ENCODE data around the gene G6PC1.
"Not testable (repeated sequence)": the region's sequence is repeated elsewhere in the genome, so short reads cannot be mapped to it uniquely, and the experiment has no call there.

Gene G6PC1
- total RNA-seq = 0 to 0.12 (median 0) reads per million in 4 experiments

- DNase-seq = no peak
Observed at GRCh38 chr17:42900460-42901331, at the start of gene G6PC1. G6PC1 (plus strand) TSS chr17:42900799; CDS start chr17:42900877, 78 bp downstream.

- no peak for DNase-seq
Observed at GRCh38 chr17:42850954-42851353, 49.6 kb upstream of the G6PC1 start, which contains the start of gene AOC3. AOC3 (plus strand) TSS chr17:42851199; CDS start chr17:42851344, 145 bp downstream.

- DNase-seq = not testable (repeated sequence)
Observed at GRCh38 chr17:42851371-42852240, 49.0 kb upstream of the G6PC1 start.

GRCh38 chr17:42852351-42852750 lies 48.2 kb upstream of the G6PC1 start:
- DNase-seq = no peak

GRCh38 chr17:42853004-42853403 lies 47.6 kb upstream of the G6PC1 start:
- DNase-seq = no peak

- DNase-seq = no peak
Observed at GRCh38 chr17:42853597-42853967, 47.0 kb upstream of the G6PC1 start.

GRCh38 chr17:42853968-42854790 lies 46.4 kb upstream of the G6PC1 start:
- no peak for DNase-seq

GRCh38 chr17:42855048-42855596 lies 45.5 kb upstream of the G6PC1 start:
- no peak for DNase-seq

GRCh38 chr17:42856093-42856492 lies 44.5 kb upstream of the G6PC1 start:
- not testable (repeated sequence) for DNase-seq

- not testable (repeated sequence) for DNase-seq
Observed at GRCh38 chr17:42856516-42856915, 44.1 kb upstream of the G6PC1 start.

- DNase-seq = no peak
Observed at GRCh38 chr17:42857389-42857788, 43.2 kb upstream of the G6PC1 start.

- DNase-seq = no peak
Observed at GRCh38 chr17:42865638-42866094, 34.9 kb upstream of the G6PC1 start.

GRCh38 chr17:42866216-42866615 lies 34.4 kb upstream of the G6PC1 start:
- DNase-seq = no peak

GRCh38 chr17:42866631-42867575 lies 33.7 kb upstream of the G6PC1 start:
- no peak for DNase-seq

- not testable (repeated sequence) for DNase-seq
Observed at GRCh38 chr17:42867694-42868261, 32.8 kb upstream of the G6PC1 start.

- no peak for DNase-seq
Observed at GRCh38 chr17:42868338-42868737, 32.3 kb upstream of the G6PC1 start.

- DNase-seq = no peak
Observed at GRCh38 chr17:42871647-42872046, 29.0 kb upstream of the G6PC1 start.

- DNase-seq = no peak
Observed at GRCh38 chr17:42872251-42872965, 28.2 kb upstream of the G6PC1 start.

GRCh38 chr17:42873315-42873714 lies 27.3 kb upstream of the G6PC1 start:
- no peak for DNase-seq
